GM03348 (cell line): ENCODE measurements around the gene CALD1.

ENCODE experiments used
- DNase-seq: peaks from one replicate; pipeline ENCODE4 v3.0.0; 2012; ENCODE audit warnings: low spot score

Gene CALD1

GRCh38 chr7:134927723-134928122, 148.3 kb downstream of the CALD1 start:
- no peak for DNase-seq

GRCh38 chr7:134928554-134928953, 149.1 kb downstream of the CALD1 start:
- no peak for DNase-seq

- peak; percentile 39 for DNase-seq
Observed at GRCh38 chr7:134931487-134931886, 152.1 kb downstream of the CALD1 start.

- DNase-seq: no peak
Observed at GRCh38 chr7:134932707-134933370, 153.4 kb downstream of the CALD1 start.

GRCh38 chr7:134933460-134934068, 154.1 kb downstream of the CALD1 start:
- no peak for DNase-seq

GRCh38 chr7:134935701-134936100, 156.3 kb downstream of the CALD1 start:
- peak; percentile 38 for DNase-seq

- no peak for DNase-seq
Observed at GRCh38 chr7:134936893-134937510, 157.6 kb downstream of the CALD1 start.

- no peak for DNase-seq
Observed at GRCh38 chr7:134938141-134938540, 158.7 kb downstream of the CALD1 start.

GRCh38 chr7:134939136-134939535, 159.7 kb downstream of the CALD1 start:
- DNase-seq: no peak

- no peak for DNase-seq
Observed at GRCh38 chr7:134940729-134941128, 161.3 kb downstream of the CALD1 start.

- peak; percentile 72 for DNase-seq
Observed at GRCh38 chr7:134941185-134941900, 161.9 kb downstream of the CALD1 start.

GRCh38 chr7:134941952-134942351, 162.5 kb downstream of the CALD1 start:
- no peak for DNase-seq

GRCh38 chr7:134942690-134943466, 163.4 kb downstream of the CALD1 start:
- DNase-seq: no peak

GRCh38 chr7:134943785-134944400, 164.5 kb downstream of the CALD1 start:
- no peak for DNase-seq

GRCh38 chr7:134945691-134946090, 166.3 kb downstream of the CALD1 start:
- DNase-seq: no peak

- DNase-seq: peak; percentile 29
Observed at GRCh38 chr7:134946260-134946659, 166.8 kb downstream of the CALD1 start.

- DNase-seq: no peak
Observed at GRCh38 chr7:134947329-134947728, 167.9 kb downstream of the CALD1 start.

- DNase-seq: no peak
Observed at GRCh38 chr7:134947831-134948230, 168.4 kb downstream of the CALD1 start.

GRCh38 chr7:134948246-134948645, 168.8 kb downstream of the CALD1 start:
- DNase-seq: no peak

GRCh38 chr7:134948736-134949135, 169.3 kb downstream of the CALD1 start:
- DNase-seq: peak; percentile 45

- peak; percentile 16 for DNase-seq
Observed at GRCh38 chr7:134949171-134949570, 169.7 kb downstream of the CALD1 start.
